G401 (cell line): ENCODE measurements around the gene ATF7IP2. TPM values are rescaled to one million over a fixed set of nuclear protein-coding genes. Genes with fewer than 3 reads are reported as not detected.
"Not testable (repeated sequence)": the region's sequence is repeated elsewhere in the genome, so short reads cannot be mapped to it uniquely, and the experiment has no call there.

Experiments
- DNase-seq: peaks from one replicate; pipeline ENCODE4 v3.0.0-alpha.2; 2015; ENCODE audit warnings: low spot score
- in situ Hi-C: cut with HindIII; loops from 2 replicates; pipeline ENCODE4 v1.10.0; 2016; ENCODE audit warnings: low sequenced_read_pairs, mixed read lengths
- total RNA-seq: library from RNA; depleted of rRNA; stranded (reverse); fragments of >200 nt; shearing (Covaris generic); gene quantifications from 2 replicates; pipeline ENCODE4 v1.2.3, GENCODE V29; 2014

Gene ATF7IP2
- total RNA-seq, 1 experiment from 2014 or later, result 12.5 TPM

DNA sequence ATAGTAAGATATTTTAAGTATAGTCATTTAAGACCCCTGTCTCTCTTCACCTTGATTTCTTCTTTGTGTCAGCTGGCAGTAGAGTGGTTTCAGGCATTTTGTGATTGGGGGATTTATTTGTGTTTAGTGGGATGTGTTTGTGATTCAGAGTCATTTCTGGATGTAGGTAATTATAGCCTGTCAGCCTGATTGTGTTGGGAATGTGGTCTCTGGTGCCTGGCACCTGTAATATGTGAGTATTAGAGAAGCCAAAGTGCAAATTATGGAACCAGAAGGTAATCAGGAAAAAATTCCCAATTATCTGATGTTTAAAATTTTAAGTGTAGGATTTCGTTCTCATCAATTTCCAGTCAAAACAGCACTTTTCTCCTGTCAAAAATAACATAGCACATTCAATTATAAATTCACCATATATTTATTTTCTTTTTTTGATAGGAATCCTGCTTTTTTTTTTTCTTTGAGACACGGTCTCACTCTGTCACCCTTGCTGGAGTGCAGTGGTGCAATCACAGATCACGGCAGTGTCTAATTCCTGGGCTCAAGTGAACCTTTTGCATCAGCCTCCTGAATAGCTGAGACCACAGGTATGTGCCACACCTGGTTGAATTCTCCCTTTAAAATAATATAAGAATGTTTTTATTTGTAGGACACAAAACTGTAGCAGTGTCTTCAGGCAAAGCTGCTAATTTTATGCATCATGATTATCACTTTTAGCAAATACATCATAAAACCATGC is 42.7 kb downstream of the ATF7IP2 start:
- in situ Hi-C loops, result no loop called here
- DNase-seq, result no peak

DNA sequence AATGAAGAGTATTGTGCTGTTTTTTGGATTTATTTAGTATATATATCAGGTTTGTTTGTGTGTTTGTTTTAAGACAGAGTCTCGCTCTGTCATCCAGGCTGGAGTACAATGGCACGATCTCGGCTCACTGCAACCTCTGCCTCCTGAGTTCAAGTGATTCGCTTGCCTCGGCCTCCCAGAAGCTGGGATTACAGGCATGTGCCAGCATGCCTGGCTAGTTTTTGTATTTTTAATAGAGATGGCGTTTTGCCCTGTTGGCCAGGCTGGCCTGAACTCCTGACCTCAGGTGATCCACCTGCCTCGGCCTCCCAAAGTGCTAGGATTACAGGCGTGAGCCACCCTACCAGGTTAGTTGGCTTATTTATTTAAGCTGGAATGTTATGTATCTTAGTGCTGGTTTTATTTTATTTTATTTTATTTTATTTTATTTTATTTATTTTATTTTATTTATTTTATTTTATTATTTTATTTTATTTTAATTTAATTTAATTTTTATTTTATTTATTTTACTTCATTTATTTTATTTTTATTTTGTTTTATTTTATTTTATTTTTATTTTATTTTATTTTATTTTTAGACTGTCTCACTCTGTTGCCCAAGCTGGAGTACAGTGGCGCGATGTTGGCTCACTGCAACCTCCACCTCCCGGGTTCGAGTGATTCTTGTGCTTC is 43.6 kb downstream of the ATF7IP2 start:
- DNase-seq, in situ Hi-C loops: not testable (repeated sequence)

DNA sequence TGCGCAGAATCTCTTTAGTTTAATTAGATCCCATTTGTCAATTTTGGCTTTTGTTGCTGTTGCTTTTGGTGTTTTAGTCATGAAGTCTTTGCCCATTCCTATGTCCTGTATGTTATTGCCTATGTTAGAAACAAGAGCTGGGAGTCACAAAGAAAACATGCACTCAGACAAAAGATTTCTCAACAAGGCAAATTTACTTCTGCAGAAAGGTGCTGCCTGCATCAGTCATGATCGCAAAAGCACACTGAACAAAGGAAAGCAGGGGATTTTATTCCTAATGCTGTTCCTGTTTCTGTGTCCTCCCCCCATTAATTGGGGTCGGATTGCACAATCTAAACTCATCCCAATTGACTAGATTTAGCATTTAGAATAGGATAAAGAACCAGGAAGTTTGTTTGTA is 55.9 kb downstream of the ATF7IP2 start:
- in situ Hi-C loops, result no loop called here
- no peak for DNase-seq

DNA sequence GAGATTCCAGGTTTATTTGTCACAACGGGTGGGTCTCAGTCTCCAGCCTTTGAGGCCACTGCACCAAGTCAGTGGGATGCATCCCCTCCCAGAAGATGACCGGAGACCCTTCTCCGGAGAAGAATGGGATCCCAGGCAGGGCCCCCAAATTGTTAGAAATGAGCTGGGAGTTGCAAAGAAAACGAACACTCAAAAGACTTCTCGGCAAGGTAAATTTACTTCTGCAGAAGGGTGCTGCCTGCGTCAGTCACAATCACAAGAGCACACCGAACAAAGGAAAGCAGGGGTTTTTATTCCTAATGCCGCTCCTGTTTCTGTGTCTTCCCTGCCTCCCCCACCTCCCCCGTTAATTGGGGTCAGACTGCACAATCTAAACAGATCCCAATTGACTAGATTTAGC is 61.4 kb downstream of the ATF7IP2 start:
- no peak for DNase-seq
- in situ Hi-C loops, result no loop called here

DNA sequence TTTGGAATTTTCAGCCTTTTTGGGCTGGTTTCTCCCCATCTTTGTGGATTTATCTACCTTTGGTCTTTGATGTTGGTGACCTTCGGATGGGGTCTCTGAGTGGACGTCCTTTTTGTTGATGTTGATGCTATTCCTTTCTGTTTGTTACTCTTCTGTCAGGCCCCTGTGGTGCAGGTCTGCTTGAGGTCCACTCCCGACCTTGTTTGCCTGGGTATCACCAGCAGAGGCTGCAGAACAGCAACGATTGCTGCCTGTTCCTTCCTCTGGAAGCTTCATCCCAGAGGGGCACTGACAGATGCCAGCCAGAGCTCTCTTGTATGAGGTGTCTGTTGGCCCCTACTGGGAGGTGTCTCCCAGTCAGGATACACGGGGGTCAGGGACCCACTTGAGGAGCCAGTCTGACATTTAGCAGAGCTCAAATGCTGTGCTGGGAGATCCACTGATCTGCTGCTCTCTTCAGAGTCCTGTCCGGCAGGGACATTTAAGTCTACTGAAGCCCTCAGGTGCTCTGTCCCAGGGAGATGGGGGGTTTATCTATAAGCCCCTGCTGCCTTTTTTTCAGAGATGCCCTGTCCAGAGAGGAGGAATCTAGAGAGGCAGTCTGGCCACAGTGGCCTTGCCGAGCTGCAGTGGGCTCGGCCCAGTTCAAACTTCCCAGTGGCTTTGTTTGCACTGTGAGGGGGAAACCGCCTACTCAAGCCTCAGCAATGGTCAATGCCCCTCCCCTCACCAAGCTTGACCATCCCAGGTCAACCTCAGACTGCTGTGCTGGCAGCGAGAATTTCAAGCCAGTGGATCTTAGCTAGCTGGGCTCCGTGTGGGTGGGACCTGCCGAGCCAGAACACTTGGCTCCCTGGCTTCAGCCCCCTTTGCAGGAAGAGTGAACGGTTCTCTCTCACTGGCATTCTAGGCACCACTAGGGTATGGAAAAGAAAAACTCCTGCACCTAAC is 66.6 kb downstream of the ATF7IP2 start:
- DNase-seq, in situ Hi-C loops: not testable (repeated sequence)

DNA sequence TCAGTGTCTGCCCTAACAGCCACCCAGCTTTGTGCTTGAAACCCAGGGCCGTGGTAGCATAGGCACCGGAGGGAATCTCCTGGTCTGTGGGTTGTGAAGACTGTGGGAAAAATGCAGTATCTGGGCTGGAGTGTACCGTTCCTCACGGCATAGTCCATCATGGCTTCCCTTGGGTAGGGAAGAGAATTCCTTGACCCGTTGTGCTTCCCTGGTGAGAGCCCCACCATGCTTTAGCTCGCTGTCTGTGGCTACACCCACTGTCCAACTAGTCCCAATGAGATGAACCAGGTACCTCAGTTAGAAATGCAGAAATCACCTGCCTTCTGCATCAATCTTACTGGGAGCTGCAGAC is 67.3 kb downstream of the ATF7IP2 start:
- in situ Hi-C loops, result no loop called here

DNA sequence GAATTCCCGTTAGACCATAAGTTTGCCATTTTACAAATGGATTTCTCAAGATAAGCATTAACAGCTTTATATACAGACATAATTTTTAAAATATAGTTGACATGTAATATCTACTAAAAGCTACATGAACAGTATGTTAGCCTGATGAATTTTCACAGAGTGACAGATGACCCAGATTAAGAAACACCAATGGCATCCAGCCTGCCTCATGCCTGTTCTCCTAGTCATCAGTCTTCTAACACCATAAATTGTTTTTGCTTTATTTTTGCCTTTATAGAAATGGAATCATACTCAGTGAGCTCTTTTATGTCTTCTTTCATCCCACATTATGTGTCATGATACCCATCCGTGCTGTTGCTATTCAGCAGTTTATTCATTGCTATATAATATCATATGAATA is 80.0 kb downstream of the ATF7IP2 start:
- no peak for DNase-seq
- in situ Hi-C loops, result no loop called here

More for the DNA sequence above, 67.3 kb downstream of the ATF7IP2 start:
- DNase-seq, result no peak

DNA sequence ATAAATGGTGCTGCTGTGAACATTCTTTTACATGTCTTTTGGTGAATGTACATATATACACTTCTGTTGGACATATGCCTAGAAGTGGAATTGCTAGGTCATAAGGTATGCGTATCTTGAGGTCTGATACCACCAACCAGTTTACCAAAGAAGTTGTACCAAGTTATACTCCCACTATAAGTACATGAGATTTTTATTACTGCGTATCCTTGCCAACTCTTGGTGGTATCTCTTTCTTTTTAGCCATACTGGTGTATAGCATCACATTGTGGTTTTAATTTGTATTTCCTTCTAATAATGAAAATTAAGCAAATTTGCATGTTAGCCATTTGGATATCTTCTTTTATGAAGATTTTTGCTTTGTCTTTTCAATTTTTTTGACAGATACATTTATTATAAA is 80.5 kb downstream of the ATF7IP2 start:
- in situ Hi-C loops, result no loop called here

DNA sequence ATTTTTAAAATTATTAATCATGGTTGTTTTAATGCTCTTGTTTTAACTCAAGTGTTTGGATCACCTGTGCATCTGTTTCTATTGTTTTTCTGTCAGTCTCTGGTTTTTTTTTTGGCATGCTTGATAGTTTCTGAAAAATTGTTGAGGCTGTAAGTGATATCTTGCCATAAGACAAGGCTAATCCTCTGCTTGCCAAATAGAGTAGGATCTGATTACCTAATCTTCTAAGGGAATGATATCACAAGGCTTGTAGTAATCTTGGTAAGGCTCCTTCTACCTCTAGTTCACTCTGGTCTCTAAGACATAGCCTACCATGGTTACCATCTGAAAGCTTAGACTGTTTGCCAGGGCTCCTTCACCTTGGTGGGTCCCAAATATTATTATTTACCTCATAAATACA is 81.0 kb downstream of the ATF7IP2 start:
- no peak for DNase-seq
- in situ Hi-C loops, result no loop called here

More for the DNA sequence above, 80.5 kb downstream of the ATF7IP2 start:
- no peak for DNase-seq

DNA sequence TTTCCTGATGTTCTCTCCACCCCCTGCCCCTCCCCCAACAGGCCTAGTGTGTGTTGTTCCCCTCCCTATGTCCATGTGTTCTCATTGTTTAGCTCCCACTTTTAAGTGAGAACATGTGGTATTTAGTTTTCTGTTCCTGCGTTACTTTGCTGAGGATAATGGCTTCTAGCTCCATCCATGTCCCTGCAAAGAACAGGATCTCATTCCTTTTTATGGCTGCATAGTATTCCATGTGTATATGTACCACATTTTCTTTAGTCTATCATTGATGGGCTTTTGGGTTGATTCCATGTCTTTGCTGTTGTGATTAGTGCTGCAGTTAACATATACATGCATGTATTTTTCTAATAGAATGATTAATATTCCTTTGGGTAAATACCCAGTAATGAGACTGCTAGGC is 90.8 kb downstream of the ATF7IP2 start:
- in situ Hi-C loops, result not testable (repeated sequence)

DNA sequence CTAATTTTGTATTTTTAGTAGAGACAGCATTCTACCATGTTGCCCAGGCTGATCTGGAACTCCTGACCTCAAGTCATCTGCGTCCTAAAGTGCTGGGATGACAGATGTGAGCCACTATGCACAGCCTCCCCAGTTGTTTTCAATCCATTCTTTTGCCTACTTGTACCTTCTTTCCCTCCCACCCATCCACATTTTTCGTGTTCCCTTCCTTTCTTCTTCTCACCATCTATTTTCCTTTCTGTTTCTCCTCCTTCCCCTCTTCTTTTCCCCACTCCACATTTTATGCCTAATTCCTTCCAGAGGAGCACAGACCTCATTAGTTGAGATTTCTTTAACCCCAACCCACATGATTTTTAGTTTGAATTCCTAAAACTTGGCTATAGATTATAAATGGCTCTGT is 94.3 kb downstream of the ATF7IP2 start:
- in situ Hi-C loops, result no loop called here

More for the DNA sequence above, 90.8 kb downstream of the ATF7IP2 start:
- not testable (repeated sequence) for DNase-seq

DNA sequence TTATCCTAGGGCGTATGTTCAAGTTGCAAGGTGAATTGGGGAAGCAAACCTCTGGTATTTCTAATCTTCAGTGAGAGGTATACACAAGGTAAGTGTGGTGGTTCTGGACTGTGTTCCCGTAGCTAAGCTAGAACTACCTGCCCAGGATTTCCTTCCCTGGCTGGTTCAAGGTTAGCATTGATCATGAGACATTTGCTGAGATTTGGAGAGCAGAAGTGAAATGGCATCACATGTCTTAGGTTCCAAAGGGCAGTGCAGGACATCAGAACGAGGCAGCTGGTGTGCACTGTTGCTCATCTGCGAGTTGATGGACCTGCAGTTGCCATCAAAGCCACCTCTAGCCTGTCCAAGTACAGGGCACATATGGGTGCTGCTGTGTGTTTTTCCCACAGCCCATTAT is 99.3 kb downstream of the ATF7IP2 start:
- no peak for DNase-seq
- in situ Hi-C loops, result no loop called here

More for the DNA sequence above, 94.3 kb downstream of the ATF7IP2 start:
- no peak for DNase-seq

DNA sequence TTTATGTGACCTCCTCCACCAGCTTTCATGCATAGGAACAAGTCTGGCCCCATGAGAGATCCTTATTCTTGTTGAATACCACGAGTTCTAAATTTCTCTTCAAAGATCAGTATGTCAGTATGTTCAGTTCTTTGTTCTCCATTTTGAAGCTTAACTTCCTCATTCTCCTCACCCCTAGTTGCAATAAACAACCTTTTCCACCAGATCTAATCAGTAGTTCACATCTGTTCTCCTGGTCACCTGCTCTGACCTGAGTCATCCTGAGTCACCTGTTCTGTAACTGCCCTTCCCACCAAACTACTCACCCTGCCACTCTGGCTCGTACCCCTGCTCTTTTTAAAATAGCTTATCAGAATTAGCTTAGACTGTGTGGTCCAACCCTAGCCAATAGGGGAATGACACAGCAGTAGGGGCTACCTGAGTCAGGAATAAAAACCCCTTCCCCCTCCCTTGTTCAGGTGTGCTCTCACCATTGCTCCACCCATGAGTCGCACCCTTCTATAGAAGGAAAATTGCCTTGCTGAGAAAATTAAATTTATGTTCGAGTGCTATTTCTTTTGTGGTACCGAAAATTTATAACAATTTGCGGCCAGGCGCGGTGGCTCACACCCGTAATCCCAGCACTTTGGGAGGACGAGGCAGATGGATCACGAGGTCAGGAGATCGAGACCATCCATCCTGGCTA is 100.0 kb downstream of the ATF7IP2 start:
- in situ Hi-C loops, result no loop called here
- DNase-seq, result no peak

DNA sequence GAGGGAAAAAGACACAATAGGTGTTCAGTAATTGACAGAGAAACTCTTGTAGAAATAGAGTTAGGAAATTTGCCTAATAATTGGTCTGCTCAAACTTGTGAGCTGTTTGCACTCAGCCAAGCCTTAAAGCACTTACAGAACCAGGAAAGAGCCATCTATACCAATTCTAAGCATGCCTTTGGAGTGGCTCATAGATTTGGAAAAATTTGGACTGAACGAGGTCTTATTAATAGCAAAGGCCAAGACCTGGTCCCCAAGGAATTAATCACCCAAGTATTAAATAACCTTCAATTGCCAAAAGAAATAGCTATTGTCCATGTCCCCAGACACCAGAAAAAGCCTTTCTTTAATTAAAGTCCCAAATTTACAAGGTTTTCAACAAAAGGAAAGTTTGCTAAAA is 104.3 kb downstream of the ATF7IP2 start:
- no peak for DNase-seq
- in situ Hi-C loops, result no loop called here

DNA sequence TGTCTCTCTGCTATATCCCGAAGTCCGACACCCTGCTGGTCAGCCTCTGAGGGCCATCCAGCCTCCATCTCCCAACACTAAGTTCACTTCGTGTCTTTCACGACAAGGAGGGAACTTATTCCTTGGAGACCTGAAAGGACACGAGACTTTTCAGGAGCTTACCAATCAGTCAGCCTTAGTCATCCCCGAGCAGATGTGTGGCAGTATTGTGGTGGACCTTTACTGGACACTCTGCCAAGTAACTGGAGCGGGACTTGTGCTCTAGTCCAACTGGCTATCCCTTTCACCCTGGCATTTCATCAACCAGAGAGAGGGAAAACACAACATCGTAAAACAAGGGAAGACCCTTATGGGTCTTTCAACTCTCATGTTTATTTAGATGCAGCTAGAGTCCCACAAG is 107.4 kb downstream of the ATF7IP2 start:
- DNase-seq, result no peak
- in situ Hi-C loops, result no loop called here

DNA sequence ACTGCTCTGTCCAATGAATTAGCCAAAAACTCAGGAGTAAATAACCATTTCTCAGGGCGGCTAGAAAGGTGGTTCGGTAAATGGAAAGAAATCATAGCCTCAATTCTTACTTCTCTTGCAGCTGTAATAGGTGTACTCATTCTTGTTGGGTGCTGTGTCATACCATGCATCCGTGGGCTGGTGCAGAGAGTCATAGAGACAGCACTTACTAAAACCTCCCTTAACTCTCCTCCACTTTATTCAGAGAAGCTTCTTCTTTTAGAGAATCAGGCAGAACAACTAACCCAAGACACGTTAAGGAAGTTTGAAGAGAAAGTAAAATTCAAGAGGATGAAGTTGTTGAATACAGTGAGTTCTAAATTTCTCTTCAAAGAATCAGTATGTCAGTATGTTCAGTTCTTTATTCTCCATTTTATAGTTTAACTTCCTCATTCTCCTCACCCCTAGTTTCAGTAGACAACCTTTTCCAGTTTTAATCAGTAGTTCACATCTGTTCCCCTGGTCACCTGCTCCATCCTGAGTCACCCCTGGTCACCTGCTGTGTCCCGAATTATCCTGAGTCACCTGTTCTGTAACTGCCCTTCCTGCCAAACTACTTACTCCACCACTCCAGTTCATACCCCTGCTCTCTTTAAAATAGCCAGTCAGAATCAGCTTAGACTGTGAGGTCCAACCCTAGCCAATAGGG is 108.6 kb downstream of the ATF7IP2 start:
- in situ Hi-C loops, result no loop called here
- no peak for DNase-seq

DNA sequence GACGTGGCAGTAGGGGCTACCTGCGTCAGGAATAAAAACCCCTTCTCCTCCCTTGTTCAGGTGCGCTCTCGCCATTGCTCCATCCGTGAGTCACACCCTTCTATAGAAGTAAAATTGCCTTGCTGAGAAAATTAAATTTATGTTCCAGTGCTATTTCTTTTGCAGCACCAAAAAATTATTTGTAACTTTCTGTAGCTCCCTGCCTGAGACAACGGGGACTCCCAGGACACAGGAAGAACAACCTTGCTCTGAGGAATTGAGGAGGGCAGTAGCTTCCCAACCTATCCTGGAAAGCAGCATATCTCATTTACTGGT is 109.1 kb downstream of the ATF7IP2 start:
- no peak for DNase-seq
- in situ Hi-C loops, result no loop called here

DNA sequence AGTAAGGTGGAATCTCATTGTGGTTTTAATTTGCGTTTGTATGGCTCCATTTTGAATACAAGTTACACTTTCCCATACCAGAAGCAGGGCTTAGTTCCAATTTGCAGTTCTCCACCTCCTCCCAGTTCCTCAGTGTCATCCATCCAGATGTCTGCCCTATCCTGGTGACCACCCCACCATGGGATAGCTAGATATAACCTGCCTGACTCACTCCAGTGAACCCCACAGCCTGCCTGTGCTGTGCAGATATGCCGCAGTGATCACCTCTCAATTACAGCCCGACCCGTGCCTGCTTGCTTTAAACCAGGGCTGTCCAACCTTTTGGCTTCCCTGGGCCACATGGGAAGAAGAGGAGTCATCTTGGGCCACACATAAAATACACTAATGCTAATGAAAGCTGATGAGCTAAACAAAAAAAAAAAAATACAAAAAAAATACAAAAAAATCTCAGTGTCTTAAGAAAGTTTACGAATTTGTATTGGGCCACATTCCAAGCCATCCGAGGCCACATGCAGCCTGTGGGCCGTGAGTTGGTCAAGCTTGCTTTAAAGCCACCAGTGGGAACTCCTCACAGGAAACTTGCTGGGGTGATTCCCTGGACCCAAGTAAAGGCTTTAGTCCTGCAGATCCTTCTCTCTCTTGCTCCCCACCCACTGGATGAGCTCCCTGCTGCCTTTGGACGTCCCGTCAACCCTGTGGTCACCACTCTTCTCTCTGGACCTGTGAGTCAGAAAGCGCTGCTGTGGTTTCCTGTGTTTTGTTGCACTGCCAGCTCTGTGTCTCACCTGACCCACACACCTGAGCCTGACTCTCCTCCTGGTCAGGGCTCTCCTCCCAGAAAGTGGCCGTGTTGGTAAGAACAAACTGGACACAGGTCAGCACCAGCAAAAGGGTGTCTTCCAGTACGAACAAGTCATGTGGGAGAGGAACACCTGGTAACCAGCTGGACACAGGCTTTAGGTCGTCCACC is 111.6 kb downstream of the ATF7IP2 start:
- DNase-seq, result no peak
- in situ Hi-C loops, result no loop called here
